Thyroid gland (tissue), 4 donors: Measurements from ENCODE around the gene TLR4.

Experiments
- POLR2A ChIP-seq, 2 donors: fragments of 450-650 bp; IDR thresholded peaks; one replicate each; pipeline ENCODE4 v1.6.1; 2017; ENCODE audit warnings: antibody characterized with exemption in 2 of 2, mild to moderate bottlenecking in 2 of 2, moderate library complexity in 1 of 2
- TF ChIP-seq, protein P1 (sequence below), 6 experiments: fragments of 200-600 bp in 3 of 6; fragments of 450-650 bp in 3 of 6; sonication (generic) in 3 of 6; IDR thresholded peaks; one replicate each; pipeline ENCODE4 v1.5.1; 2016 to 2019; ENCODE audit warnings: antibody characterized with exemption in 6 of 6, mild to moderate bottlenecking in 2 of 6, inconsistent platforms in 1 of 6, moderate library complexity in 1 of 6

DNA sequence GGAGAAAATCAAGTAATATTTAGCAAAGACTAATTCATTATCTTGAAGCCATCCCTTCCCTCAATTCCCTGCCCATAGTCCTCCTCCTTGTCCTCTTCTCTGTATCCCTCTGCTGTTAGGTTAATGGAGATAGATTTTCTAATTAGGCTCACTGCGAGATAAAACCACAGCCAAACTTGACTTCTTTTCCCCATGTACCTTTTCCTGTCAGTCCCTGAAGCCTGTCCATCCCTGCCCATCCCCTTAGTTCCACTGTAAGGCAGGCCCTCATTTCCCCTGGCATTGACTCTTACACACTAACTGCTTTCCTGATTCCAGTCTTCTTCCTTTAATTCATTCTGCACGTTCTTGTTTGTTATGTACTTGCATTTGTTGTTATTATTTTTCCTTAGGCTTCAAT, 1.2 kb downstream of the TLR4 start:
- TF ChIP-seq, protein P1, sequence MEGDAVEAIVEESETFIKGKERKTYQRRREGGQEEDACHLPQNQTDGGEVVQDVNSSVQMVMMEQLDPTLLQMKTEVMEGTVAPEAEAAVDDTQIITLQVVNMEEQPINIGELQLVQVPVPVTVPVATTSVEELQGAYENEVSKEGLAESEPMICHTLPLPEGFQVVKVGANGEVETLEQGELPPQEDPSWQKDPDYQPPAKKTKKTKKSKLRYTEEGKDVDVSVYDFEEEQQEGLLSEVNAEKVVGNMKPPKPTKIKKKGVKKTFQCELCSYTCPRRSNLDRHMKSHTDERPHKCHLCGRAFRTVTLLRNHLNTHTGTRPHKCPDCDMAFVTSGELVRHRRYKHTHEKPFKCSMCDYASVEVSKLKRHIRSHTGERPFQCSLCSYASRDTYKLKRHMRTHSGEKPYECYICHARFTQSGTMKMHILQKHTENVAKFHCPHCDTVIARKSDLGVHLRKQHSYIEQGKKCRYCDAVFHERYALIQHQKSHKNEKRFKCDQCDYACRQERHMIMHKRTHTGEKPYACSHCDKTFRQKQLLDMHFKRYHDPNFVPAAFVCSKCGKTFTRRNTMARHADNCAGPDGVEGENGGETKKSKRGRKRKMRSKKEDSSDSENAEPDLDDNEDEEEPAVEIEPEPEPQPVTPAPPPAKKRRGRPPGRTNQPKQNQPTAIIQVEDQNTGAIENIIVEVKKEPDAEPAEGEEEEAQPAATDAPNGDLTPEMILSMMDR (IDR thresholded peaks at IDR 0.05): no peak
- no peak for TF ChIP-seq POLR2A (IDR thresholded peaks at IDR 0.05)
